C4-2B (cell line): ENCODE data around the gene ZBTB16.

Source experiments
- H3K27ac ChIP-seq: fragments of 450-650 bp; 2 replicates; pipeline ENCODE4 v1.5.1; 2017
- ZFX ChIP-seq: fragments of 450-650 bp; IDR thresholded peaks from 2 replicates; pipeline ENCODE4 v1.6.1; 2017
- TF ChIP-seq, protein P1 (sequence below): fragments of 450-650 bp; conservative IDR thresholded peaks from 2 replicates; pipeline ENCODE4 v1.5.1; 2017; ENCODE audit warnings: mild to moderate bottlenecking

ZBTB16 gene

DNA sequence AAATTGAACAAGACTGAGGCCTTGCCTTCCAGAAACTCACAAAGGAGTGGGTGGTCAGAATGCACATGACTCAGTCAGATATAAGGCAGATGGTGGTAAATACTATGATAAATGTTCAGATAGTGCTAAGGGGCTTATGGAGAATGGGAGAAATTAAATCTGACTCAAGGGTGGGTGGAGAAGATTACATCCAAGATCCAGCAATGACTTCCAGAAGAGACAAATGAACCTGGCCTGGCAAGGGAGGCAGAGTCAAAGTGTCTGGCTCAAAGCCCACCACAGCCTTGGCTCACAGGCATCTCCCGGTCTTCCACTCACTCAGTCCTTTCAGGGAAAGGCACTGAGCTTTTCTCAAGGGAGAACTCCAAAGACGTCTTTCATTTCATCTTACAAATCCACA lies 6.1 kb upstream of the ZBTB16 start:
- no peak overlapping the region for H3K27ac ChIP-seq
- TF ChIP-seq ZFX: no peak
- TF ChIP-seq, protein P1, sequence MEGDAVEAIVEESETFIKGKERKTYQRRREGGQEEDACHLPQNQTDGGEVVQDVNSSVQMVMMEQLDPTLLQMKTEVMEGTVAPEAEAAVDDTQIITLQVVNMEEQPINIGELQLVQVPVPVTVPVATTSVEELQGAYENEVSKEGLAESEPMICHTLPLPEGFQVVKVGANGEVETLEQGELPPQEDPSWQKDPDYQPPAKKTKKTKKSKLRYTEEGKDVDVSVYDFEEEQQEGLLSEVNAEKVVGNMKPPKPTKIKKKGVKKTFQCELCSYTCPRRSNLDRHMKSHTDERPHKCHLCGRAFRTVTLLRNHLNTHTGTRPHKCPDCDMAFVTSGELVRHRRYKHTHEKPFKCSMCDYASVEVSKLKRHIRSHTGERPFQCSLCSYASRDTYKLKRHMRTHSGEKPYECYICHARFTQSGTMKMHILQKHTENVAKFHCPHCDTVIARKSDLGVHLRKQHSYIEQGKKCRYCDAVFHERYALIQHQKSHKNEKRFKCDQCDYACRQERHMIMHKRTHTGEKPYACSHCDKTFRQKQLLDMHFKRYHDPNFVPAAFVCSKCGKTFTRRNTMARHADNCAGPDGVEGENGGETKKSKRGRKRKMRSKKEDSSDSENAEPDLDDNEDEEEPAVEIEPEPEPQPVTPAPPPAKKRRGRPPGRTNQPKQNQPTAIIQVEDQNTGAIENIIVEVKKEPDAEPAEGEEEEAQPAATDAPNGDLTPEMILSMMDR: no peak

DNA sequence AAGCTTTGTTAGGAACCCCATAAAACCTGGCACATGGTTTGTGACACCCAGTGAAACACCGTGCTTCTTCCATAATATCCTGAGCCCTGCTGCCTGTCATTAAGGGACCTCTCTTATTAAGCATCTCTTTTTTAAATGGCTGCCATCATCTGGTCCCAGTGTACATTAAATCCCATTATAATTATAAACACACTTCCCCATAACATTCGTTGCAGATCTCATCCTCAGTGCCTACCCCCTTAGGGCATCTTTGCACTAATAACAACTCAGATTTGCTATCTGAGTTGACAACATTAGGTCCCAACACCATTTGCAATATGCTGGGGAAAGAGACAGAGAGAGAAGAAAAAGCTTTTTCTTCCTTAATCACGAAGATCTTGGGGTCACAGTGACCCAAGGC lies 4.7 kb upstream of the ZBTB16 start:
- TF ChIP-seq, protein P1: no peak
- no peak for TF ChIP-seq ZFX
- no peak overlapping the region for H3K27ac ChIP-seq

DNA sequence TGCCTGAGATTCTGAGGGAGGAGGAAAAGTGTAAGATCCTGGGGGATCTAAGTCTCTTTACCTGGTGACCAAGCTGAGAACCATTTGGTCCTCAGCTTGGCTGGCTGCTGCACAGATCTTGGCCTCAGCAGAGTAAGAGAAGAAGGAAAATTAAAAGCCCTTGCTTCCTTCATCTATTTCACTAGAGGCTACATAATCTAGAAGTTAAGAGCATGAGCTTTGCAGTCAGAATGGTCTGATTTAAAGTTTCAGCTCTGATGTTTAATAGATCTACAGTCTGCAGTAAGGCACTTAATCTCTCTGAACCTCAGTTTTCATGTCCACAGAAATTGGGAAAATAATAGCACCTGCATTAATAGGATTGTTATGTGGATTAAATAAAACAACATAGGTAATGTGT lies 3.1 kb upstream of the ZBTB16 start:
- no peak overlapping the region for H3K27ac ChIP-seq
- TF ChIP-seq, protein P1: no peak
- no peak for TF ChIP-seq ZFX

DNA sequence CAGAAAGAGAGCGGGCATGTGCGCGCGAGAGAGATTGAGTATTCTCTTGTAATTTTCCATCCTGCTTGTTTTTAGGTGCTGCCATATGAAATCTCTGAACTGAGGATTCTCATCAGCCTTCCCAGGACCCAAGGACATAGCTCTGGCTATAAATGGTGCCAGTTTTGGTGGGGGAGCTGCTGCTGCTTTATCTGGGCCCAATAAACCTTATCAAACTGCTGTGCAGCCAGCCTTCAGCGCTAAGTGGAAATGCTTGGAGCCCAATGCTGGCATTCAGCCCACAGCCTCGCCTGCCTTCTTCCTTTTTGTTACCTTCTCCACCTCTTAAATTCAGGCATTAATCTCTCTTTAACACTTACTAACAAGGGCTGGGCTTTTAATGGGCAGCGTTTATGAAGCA lies 2.4 kb upstream of the ZBTB16 start:
- peak overlapping the region; percentile 99 for H3K27ac ChIP-seq
- TF ChIP-seq, protein P1: no peak
- no peak for TF ChIP-seq ZFX

DNA sequence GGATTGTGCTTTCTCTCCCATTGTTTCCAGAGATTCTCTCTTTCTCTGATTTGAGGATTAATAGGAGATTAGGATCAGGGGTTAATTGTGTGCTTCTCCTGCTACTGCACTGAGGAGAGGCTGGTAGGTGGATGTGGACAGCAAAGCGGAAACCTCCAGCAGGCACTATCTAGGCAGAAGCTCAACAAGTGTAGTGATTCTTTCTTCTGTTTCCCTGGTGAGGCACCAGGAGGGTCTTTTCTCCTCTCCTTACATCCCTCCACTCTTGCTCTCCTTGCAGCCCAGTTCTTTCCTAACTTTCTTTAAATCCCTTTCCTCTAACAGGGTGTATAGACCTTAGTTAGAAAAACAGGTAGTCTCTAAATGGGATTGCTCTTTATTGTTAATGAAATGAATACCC lies 1.9 kb upstream of the ZBTB16 start:
- peak overlapping the region; percentile 99 for H3K27ac ChIP-seq
- no peak for TF ChIP-seq ZFX
- TF ChIP-seq, protein P1: no peak

DNA sequence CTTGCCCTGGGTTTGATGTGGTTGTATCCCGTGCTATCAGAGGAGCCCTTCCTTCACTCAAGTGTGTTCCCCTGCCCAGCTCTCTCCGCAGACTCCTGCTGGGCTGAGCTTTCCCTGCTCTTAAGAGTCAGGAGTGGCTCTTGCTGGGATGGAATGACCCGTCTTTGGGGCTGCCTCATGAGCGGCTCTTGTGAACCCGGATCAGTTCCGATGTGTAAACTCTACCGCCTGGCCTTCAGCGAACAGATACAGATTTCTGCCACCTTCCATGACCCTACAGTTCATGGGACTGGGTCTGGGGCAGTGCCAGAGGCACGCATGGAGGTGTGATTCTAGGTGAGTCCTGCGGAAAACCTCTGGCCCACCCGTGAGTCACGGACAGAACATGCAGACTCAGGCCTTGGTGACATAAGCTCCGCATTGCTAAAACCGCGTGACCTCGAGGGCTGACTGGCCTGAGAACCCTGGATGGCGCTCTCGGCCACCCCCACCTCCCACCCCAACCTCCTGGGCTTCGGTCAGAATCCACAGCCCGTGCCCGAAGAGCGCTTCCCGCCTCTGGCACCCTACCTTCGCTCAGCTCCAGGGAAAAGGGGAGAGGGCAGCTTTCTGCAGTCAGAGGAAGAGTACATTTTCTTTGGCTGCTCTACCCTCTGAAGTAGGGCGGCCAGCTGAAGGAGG lies 1.3 kb upstream of the ZBTB16 start:
- TF ChIP-seq ZFX: no peak
- TF ChIP-seq, protein P1: no peak
- H3K27ac ChIP-seq: peak overlapping the region; percentile 99

DNA sequence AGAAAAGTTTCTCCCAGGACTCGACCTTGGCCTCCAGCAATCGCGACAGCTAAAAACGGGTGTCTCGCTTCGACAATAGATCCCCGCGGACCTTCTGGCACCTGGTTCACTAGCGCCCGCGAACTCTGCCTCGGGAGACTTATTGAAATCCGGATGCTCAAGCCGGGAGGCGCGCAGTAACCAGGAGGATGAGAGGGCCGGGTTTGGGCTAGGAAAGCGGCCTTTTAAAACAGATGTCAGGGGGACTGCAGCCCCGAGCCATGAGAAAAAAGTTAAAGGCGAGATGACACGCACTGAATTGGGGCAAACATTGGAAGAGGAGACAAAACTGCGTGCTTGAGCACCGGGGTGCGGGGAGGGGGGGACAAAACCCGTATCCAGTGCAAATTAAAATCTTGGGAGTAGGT lies 637 bp upstream of the ZBTB16 start:
- TF ChIP-seq, protein P1: no peak
- TF ChIP-seq ZFX: no peak
- H3K27ac ChIP-seq: peak overlapping the region; percentile 99
